Measurements from ENCODE around the gene NACC2.

NACC2 gene

DNA sequence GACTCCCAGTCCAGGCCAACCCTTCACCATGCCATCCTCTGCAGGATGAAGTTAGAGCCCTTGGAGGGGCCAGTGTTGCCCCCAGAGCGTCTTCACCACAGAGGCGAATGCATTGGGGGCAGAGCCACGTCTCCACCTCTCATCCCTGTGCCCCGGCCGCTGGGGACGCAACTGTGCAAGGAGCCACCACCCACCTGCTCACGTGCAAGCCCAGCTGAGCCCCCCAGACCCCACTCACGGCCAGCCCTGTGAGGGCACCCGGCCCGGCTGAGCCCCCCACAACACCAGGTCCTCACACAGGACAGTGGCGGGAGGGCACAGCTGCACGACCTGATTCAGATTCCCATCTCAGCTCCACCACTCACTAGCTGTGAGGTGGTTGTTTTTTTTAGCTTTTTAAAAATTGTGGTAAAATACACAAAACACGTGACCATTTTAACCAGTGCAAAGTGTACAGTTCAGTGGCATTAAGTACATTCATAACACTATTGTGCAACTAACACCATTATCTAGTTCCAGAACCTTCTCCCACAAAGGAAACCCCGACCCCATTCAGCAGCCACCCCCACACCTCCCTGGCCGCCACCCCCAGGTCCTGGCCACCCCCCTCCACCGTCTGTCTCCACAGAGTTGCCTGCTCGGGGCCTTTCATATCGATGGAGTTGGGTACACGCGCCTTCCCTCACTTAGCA, 100.4 kb downstream of the NACC2 start:
- DNase-seq (ENCODE audit: low read depth, low spot score), result no peak

DNA sequence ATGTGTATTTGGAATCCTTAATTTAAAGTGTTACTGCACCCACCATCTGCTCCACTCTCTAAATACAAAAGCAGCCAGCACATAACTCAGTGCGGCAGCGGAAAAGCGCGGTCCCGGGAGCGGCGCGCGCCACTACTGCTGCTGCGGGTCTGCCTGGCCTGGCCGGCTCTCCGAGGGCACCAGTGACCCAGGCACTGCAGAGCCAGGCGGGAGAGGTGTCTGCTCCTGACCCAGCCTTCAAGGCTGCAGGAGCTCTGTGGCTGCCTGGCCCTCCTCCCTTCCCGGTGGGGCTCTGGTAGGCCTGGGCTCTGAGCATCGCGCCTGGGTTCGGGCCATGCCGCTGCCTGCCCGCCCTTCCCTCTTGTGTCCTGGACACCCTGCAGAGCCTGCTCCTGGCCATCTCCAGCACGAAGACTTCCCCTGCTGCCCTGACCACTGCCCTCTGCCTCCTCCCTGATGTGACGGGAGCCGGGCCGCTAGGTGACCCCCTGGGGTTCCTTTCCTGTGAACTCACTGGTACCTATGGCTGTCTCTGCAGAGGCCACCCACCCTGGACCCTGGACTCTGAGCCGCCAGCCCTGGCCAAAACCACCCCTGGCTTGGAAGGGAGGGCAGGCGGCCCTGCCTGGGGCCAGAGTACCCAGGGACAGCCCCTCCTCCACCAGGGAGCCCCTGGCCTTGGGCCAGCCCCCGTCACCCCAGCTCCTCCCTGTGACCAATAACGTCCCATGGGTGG, 101.2 kb downstream of the NACC2 start:
- DNase-seq (ENCODE audit: low read depth, low spot score), result no peak

DNA sequence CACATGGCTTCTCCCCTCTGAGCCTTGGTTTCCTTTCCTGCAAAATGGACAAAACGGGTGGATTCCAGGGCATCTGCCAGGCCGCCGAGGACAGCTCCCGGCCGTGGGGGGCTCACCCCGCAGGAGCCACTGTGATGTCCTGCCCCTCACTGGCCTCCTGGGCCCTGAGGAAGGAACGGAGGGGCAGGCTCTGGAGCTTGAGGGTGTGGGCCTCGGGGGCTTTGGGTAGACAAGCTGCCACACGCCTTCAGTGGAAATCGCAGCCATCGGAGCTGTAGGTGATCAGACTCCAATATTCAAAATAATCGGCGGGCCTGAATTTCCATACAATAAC, 101.7 kb downstream of the NACC2 start:
- no peak for DNase-seq (ENCODE audit: low read depth, low spot score)

DNA sequence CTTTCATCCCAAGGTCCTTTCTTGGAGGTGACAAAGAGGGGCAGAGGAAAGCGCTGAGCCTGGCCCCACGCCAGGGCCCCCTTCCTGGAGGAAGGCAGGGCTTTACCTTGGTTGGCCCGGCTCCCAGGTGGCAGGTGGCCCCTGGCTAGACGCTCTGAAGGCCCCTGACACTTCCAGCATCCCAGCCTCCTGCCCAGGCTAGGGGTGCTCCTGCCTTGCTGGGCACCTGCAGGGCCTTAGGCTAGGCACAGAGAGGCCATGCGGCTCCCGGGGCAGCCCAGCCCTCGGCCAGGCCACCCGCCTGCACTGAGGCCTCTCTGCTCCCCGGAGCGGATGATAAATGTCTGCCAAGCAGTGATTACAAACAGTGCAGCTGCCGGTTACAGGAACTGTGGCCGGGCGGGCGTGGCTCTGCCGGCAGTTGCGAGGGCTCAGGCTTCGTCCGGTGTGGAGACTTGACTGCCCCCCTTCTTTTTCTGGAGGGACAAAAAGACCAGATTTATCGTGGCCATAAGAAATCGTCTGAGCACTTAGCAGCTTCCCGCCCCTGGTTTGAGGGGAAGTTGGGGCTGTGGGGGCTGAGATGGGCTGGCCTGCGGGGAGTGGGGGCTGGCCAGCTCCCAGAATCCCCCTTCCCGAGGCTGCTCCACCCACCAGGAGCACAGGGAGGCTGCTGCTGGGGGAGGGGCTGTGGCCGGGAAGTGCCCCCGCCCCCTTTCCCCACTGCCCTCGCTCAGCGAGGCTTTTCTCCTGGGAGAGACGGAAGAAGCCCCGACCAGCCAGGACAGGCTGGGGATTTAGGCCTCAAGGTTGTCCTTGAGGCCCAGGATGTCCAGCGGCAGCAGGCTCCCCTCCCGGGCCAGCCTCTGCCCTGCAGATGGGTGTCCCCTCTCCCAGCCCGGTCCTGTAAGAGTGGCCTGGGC, 102.3 kb downstream of the NACC2 start:
- DNase-seq (ENCODE audit: low read depth, low spot score), result no peak

DNA sequence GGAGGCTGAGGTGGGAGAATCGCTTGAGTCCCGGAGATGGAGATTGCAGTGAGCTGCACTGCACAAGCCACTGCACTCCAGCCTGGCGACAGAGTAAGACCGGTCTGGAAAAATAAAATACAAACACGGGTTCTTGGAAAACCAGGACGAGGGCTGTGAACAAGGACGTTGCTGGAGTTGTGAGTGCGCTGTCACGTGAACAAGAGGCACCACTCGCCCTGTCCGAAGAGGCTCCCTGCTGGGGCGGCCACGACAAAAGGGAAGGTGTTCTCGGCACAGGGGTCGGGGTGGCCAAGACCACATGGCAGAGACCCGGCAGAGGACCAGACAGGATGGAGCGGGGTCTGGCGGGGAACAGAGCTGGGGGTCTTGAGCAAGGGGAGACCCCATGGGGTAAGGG, 103.3 kb downstream of the NACC2 start:
- DNase-seq (ENCODE audit: low read depth, low spot score), result no peak

DNA sequence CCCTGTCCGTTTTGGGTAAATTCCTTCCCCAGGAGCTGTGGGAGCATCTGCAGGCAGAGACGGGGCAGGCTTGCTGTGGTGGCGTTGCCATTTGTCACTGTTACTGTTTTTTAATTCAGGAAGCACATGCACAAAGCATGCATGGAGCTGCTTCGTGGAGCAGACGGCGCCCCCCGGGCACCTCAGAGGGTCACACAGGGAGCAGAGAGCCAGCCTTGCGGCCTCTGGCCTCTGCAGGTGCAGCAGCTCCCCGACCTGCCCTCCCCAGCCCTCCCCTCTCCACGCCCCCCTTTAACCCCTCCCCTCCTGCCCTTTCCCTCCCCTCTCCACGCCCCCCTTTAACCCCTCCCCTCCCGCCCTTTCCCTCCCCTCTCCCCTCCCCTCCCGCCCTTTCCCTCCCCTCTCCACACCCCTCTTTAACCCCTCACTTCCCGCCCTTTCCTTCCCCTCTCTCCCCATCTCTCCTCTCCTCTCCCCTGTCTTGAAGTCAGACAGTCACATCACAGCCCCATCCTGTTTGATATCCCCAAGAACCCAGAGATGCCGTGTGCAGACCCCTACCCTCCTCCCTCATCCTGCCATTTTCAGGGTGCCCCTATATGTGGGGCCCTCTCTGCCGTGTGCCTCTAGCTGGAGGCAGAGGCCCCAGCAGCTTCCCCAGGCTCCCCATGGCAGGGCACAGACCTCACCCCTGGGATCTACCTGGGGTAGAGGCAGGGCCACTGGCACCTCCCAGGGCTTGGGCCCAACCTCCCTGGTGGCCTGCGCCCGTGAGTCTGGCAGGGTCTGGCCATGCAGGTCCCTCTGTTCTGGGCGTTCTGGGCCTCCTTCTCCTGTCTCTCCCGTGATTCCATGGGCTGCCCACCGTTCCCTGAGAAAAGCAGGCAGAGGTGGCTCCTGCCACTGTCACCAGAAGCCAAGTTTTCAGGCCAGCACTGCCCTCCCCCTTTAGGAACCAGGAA, 104.3 kb downstream of the NACC2 start:
- no peak for DNase-seq (ENCODE audit: low read depth, low spot score)

DNA sequence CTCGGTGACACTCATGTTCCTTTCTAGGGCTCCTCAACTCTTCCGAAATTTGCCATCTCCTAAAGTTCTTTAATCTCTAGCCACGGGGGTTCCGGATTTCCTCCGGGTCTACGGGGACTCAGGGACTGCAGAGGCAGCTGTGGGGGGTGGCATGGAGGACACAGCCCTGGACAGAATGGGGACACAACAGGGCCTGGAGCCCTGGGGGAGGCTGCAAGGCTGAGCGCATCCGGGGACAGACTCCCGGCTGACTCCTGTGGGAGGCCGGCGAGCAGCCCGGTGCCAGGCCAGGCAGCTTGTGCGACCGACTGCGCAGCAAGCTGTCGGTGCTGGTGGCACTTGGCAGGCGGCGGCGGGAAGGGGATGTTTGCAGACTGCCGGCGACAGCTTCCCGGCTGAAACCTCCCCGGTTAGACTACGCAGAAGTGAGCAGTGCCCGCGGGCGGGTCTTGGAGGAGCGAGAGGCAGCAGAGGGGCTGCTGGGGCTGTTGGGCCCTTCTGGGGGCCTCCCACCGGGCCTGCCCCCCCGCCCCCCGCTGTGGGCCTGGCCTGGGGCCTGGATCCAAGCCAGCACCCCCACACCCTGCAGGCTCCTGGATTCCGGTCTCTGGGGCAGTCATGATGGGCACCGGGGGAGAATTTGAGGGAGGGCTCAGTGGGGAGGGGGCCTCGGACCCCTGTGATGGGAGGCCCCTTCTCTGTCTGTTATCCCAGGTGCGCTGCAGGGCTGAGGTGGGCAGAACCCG, 105.2 kb downstream of the NACC2 start:
- no peak for DNase-seq (ENCODE audit: low read depth, low spot score)

DNA sequence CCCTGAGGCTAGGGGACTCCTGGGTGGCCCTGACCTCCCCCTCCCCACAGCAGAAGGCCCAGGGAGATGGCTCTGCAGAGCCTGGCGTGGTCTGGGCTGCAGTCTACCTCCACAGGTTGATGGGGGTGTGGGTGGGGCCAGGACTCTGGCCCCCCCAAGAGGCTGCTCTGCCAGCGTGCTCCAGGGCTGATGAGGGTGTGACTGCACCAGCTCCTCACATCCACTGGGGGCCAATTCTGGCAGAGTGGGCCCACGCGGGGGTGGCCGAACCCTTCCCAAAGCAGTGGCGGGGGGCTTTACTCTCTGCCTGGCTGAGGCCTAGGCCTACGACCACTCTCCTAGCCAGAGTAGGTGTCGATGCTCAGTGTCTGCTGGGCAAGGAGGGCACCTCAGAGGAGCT, 105.9 kb downstream of the NACC2 start:
- no peak for DNase-seq (ENCODE audit: low read depth, low spot score)

DNA sequence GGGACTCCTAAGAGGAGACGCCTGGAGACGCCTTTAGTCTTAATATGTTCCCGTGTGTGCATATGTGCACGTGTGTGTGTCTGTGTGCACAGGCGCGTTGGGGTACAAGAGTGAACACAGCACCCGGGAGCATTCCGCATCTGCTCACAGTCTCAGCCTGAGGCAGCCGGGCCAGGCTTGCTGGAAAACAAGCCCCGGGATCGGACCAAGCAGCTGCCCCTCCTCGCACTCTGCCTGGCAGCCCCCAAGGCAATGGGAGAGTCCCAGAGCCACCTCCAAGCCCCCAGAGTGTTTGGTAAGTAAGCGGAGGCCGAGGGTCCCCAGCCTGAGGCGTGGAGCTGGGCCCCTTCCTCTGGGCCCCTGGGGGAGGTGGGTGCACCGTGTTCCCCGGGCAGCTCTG, 106.6 kb downstream of the NACC2 start:
- DNase-seq (ENCODE audit: low read depth, low spot score), result no peak

DNA sequence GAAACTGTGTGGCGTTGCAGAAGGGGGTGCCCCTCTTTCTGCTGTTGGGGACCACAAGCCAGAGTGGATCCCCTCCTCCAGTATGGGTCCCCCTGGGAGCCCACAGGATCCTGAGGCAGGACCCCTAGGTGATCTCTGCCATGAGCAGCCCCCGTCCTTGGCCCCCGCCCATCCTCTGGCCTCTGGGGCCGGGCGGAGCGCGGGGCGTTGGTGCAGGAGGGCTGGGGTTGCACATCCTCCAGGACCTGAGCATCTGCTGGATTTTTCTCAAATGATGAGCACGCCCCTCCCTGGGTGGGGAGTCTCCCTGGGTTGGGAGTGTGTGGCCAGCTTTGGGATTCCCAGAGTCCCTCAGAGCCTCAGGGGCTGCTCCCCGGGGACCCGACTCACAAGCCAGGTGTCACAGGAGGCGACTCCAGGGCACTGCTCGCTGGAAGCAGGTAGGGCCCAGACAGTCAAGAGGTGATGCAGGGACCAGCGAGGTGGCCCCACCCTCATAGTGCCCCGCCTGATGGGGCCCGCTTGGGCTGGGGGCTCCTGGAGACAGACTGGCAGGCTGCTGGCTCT, 107.2 kb downstream of the NACC2 start:
- DNase-seq (ENCODE audit: low read depth, low spot score), result no peak

DNA sequence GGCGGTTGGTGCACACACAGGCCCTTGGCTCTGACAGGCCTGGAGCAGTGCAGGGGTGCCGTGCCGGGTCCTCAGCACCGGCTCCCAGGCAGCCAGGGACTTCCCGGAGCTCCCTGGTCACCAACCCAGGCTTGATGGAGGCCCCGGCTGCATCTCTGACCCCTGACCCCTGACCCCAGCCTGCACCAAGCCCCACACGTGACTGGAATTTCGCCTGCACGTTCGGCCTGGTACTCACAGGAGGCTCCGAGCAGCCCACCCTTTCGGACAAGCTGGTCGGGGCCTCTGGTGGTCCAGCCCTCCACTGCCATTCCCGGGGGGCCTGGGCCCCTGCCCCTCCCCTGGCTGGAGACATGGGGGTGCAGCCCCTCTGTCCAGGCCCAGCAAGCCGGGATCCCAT, 108.5 kb downstream of the NACC2 start:
- DNase-seq (ENCODE audit: low read depth, low spot score), result no peak

DNA sequence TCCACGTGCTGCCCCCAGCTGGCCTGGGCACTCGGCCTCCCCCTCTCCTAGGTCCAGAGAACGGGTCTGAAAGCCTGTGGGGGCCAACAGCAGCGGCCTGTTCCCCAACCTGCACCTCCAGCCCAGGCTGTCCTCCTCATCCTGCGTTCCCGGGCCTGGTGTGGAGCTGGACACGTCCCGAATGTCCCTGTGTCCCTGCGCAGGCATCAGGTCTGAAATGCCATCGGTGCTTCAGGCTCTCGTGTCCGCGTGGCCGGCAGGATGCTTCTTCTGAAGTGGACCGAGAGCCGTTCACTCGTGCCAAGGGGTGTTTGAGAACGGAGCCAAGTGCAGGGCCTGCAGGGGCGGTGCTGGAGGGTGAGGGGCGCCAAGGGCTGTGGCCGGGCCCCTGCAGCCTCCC, 109.2 kb downstream of the NACC2 start:
- DNase-seq (ENCODE audit: low read depth, low spot score), result no peak

DNA sequence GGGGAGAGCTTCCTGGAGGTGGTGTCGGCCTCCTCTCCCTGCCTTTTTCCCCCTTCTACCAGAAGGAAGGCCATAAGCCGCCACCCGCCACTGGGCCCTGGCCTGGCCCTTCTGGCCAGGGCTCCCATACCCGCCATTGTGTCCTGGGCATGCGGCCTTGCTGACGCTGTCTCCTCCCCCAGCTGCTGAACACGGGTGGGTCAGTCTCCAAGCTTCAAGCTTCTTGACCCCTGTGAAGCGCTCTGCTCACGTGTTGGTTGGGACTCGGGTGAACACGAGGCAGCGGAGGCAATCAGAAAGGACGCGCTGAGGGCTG, 109.7 kb downstream of the NACC2 start:
- DNase-seq (ENCODE audit: low read depth, low spot score), result no peak

DNA sequence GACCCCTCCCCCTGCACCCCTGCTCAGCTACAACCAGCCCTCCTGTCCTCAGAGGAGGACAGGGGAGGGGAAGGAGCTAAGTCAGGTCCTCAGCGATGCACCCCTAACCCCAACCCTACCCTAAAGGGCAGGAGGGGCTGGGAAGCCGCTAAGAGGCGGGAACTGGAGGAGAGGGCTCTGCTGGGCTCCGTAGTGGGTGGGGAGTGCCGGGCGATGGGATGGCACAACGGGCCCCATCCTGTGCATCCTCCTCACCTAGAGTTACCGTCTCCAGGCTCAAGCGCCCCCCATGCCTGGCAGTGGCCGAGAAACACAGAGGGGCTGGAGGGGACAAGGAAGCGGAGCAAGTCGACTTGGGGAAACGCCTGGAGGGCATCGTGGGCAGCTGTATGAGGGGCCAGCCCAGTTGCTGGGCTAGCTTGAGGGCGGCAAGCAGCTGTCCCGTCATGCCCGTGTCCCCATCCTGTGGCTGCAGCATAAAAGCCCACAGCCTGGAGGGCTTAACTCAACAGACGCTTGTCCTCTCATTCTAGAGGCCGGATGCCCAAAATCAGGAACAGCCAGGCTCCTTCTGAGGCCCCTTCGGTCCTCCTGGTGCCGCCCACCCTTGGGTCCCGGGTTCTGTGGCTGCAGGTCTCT, 110.9 kb downstream of the NACC2 start:
- no peak for DNase-seq (ENCODE audit: low read depth, low spot score)

DNA sequence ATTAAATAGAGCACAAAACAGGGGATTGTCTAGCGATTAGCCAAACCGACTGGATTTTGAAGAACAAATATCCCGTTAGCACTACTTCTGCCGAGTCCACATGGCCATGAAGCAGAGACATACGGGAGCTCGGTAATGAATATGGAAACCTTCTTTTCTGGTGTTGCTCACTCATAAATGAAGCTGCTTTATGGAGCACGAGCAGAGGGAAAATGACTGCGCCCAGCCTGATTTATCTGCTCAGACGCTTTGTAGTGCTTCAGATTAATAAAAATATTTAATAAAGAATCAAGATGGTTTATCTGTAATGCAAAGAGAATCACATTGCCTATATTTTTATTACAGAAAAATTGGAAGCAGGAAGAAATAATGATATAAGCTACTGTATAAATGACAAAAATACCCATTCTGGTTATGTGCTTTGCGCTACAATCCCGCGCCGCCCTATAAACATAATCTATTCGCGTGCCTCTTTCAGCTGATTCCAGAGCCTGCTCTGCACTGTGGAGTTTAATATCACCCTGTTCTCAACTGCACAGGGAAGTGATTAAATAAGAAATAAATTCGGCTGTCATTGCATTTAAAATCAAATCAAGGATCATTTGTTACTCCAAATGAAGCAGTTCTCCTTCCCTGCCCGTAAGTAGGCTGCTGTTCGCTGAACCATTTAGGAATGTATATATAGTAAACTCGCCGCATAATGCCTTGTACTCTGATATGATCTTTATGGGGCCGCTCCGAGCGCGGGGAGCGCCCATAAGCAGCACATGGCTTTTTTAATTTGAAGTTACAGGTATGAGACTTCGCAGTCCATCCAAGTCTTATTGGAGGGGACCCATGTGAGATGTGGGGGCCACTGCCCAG, 111.6 kb downstream of the NACC2 start:
- no peak for DNase-seq (ENCODE audit: low read depth, low spot score)

DNA sequence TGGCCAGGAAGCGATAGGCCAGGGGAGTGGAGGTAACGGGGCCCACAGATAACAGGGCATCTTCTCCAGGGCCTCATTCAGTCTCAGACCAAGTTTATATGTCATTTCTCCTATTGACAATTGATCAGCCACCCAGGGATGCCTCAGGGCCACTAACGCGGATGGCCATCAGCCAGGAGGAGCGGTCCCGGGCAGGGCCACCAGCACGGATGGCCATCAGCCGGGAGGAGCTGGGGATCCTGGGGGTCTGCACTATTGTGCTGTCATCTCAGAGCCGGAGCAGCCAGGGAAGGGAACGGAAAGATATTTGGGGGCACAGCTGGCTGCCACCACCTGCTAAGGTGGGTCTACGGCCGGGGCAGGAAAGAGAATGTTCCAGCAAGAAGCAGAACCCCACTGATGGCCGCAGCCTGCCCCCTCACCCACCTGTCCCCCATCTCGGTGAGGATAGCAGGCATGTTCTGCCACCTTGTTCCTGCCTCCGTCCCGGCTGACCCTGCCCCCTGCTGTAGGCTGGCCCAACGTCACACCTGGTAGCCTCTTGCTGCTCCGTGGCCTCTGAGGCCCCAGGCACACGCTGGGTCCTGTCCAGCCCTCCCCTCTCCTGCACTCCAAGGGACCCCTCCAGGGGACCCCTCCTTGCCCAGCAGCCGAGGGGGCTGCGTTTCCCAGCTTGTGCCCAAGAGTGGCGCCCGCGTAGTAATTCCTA, 112.4 kb downstream of the NACC2 start:
- no peak for DNase-seq (ENCODE audit: low read depth, low spot score)

DNA sequence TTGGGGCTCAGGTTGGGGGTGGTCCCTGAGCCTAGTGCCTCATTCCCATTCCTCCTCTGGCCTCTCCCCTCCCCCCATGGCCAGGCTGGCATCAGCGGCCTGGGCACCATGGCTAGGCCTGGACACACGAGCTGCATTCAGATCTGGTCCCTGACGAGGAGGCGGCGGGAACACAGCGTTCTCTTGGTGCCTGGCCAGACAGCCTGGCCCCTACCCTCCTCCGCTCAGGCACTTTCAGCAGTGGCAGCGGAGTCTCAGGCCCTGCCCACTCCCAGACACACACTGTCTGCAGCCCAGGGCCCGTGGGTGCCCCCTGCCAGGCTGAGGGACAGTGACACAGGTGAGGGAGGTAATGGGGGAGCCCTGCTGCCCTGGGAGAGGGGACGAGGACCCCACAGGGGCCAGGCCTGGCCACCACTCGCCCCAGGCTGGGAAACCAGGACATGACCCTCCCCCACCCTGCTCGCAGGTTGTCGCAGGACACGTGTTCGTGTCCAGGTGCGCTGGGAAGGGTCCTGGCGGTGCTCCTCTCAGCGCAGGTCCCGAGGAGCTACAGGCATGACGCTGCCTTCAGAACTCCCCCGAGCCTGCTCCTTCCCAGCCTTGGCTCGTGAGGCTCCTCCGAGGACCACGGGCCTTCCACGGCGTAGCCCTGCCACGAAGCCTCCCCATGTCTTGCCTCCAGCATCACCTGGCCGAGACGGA, 114.0 kb downstream of the NACC2 start:
- DNase-seq (ENCODE audit: low read depth, low spot score), result no peak

Data from smooth muscle cell of the brain vasculature (primary cell).